ENCODE data around the gene PDE1C.

DNA sequence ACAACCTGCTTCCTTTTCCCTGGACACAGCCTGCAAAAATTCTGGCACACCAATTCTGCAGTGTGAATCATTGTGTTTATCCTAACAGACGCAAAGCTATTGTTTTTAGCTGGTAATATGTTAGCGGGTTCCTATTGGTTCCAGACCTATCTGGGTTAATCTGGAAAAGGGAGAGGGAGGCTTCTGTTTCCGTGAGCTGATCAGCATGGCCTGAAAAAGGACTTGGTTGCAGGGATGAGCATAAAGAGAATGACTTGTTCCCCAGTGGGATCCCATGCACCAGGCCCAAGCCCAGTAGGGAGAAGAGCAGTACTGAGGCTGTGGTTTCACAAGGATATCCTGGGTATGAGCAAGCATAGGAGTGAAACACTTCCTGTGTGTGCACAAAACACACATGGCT, 78.4 kb downstream of the PDE1C start:
- TF ChIP-seq CTCF (IDR thresholded peaks at IDR 0.05; ENCODE audit: low read depth, low read length) (no peak), POLR2A (IDR thresholded peaks at IDR 0.05; ENCODE audit: extremely low read depth, insufficient read length) (no peak)
- TF ChIP-seq, protein P1, sequence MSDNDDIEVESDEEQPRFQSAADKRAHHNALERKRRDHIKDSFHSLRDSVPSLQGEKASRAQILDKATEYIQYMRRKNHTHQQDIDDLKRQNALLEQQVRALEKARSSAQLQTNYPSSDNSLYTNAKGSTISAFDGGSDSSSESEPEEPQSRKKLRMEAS (IDR thresholded peaks at IDR 0.05; ENCODE audit: low read depth, low read length) = no peak

All from NB4 (cell line).